Ascending aorta (tissue), 2 donors: ENCODE data around the gene SLC24A3. TPM values are rescaled to one million over a fixed set of nuclear protein-coding genes. Genes with fewer than 3 reads are reported as not detected.

ENCODE experiments used
- DNase-seq, 2 donors: peaks; one replicate each; pipeline ENCODE4 v3.0.0-alpha.2; 2019; ENCODE audit warnings: low spot score in 2 of 2
- H3K27ac ChIP-seq, 2 donors: fragments of 200-600 bp; sonication (generic); one replicate each; pipeline ENCODE4 v1.5.1; 2016 to 2017; ENCODE audit warnings: mild to moderate bottlenecking in 1 of 2
- H3K27me3 ChIP-seq: fragments of 200-600 bp; sonication (generic); one replicate; pipeline ENCODE4 v1.5.1; 2017
- H3K36me3 ChIP-seq, 2 donors: fragments of 200-600 bp; sonication (generic); one replicate each; pipeline ENCODE4 v1.5.1; 2016
- H3K4me1 ChIP-seq, 2 donors: fragments of 200-600 bp; sonication (generic); one replicate each; pipeline ENCODE4 v1.5.1; 2016 to 2017; ENCODE audit warnings: mild to moderate bottlenecking in 1 of 2
- H3K4me3 ChIP-seq, 2 donors: fragments of 200-600 bp; sonication (generic); one replicate each; pipeline ENCODE4 v1.5.1; 2016 to 2017; ENCODE audit warnings: mild to moderate bottlenecking in 1 of 2
- H3K9me3 ChIP-seq, 2 donors: fragments of 200-600 bp; sonication (generic); one replicate each; pipeline ENCODE4 v1.5.1; 2016
- CTCF ChIP-seq, 3 experiments: fragments of 200-600 bp in 2 of 3; fragments of 450-650 bp in 1 of 3; sonication (generic) in 2 of 3; IDR thresholded peaks; one replicate each; pipeline ENCODE4 v1.5.1; 2016 to 2019; ENCODE audit warnings: antibody characterized with exemption in 3 of 3, mild to moderate bottlenecking in 1 of 3, moderate library complexity in 1 of 3
- intact Hi-C: fragments of 100-400 bp; cut with DNase I; formaldehyde crosslinking; loops from one replicate; pipeline ENCODE4 v1.15.1; 2023
- total RNA-seq: library from RNA; depleted of rRNA; stranded (reverse); fragments of >200 nt; gene quantifications from one replicate; pipeline ENCODE4 v1.1.0, GENCODE V29; 2016

SLC24A3 gene
- total RNA-seq, 1 donor from 2014 or later: 12.9 TPM

- Histone ChIP-seq H3K9me3 (no peaks in the 10 kb centered on the region), H3K27me3 (no peaks in the 10 kb centered on the region), H3K36me3 (no peaks in the 10 kb centered on the region), H3K27ac (no peak overlapping the region), H3K4me3 (no peak overlapping the region), H3K4me1 (peaks cover 0 to 11% of the 10 kb centered on the region in 2 donors)
- DNase-seq: no peak
- no peak for TF ChIP-seq CTCF (IDR thresholded peaks at IDR 0.05)
- intact Hi-C loops: no loop called here
Observed at GRCh38 chr20:19344341-19344740, 131.9 kb downstream of the SLC24A3 start.

GRCh38 chr20:19347943-19348456, 135.6 kb downstream of the SLC24A3 start:
- no peaks in the 10 kb centered on the region for H3K4me1 ChIP-seq
- no peak for TF ChIP-seq CTCF (IDR thresholded peaks at IDR 0.05)
- intact Hi-C loops: no loop called here
- H3K9me3 ChIP-seq: no peaks in the 10 kb centered on the region
- DNase-seq: no peak
- no peaks in the 10 kb centered on the region for H3K36me3 ChIP-seq
- no peak overlapping the region for H3K4me3 ChIP-seq
- H3K27ac ChIP-seq: no peak overlapping the region
- H3K27me3 ChIP-seq: no peaks in the 10 kb centered on the region

GRCh38 chr20:19348582-19348981, 136.1 kb downstream of the SLC24A3 start:
- Histone ChIP-seq H3K36me3 (no peaks in the 10 kb centered on the region), H3K27me3 (no peaks in the 10 kb centered on the region), H3K4me3 (no peak overlapping the region), H3K9me3 (no peaks in the 10 kb centered on the region), H3K27ac (no peak overlapping the region), H3K4me1 (no peaks in the 10 kb centered on the region)
- no peak for DNase-seq
- TF ChIP-seq CTCF (IDR thresholded peaks at IDR 0.05): no peak
- intact Hi-C loops: no loop called here

GRCh38 chr20:19349879-19350278, 137.4 kb downstream of the SLC24A3 start:
- DNase-seq: no peak
- Histone ChIP-seq H3K27ac (no peak overlapping the region), H3K36me3 (no peaks in the 10 kb centered on the region), H3K4me1 (no peaks in the 10 kb centered on the region), H3K4me3 (no peak overlapping the region), H3K9me3 (no peaks in the 10 kb centered on the region), H3K27me3 (no peaks in the 10 kb centered on the region)
- intact Hi-C loops: no loop called here
- TF ChIP-seq CTCF (IDR thresholded peaks at IDR 0.05): no peak

GRCh38 chr20:19351542-19351941, 139.1 kb downstream of the SLC24A3 start:
- no peak for TF ChIP-seq CTCF (IDR thresholded peaks at IDR 0.05)
- Histone ChIP-seq H3K27ac (no peak overlapping the region), H3K4me3 (no peak overlapping the region), H3K4me1 (no peaks in the 10 kb centered on the region), H3K27me3 (no peaks in the 10 kb centered on the region), H3K36me3 (no peaks in the 10 kb centered on the region), H3K9me3 (no peaks in the 10 kb centered on the region)
- DNase-seq: no peak
- intact Hi-C loops: no loop called here

GRCh38 chr20:19354950-19355349, 142.5 kb downstream of the SLC24A3 start:
- H3K4me3 ChIP-seq: no peak overlapping the region
- intact Hi-C loops: no loop called here
- no peak for TF ChIP-seq CTCF (IDR thresholded peaks at IDR 0.05)
- H3K27ac ChIP-seq: no peak overlapping the region
- no peaks in the 10 kb centered on the region for H3K27me3 ChIP-seq
- DNase-seq: no peak
- H3K4me1 ChIP-seq: no peaks in the 10 kb centered on the region
- H3K36me3 ChIP-seq: no peaks in the 10 kb centered on the region
- no peaks in the 10 kb centered on the region for H3K9me3 ChIP-seq
